GM12892 (cell line): Measurements from ENCODE around the gene LAG3.

Experiments used
- POLR2A ChIP-seq: IDR thresholded peaks from 2 replicates; pipeline ENCODE4 v1.6.1; 2011; ENCODE audit warnings: low read depth, low read length, control low read depth
- POLR2AphosphoS5 ChIP-seq: IDR thresholded peaks from 2 replicates; pipeline ENCODE4 v1.6.1; 2011; ENCODE audit warnings: low read depth, low read length, control low read depth

DNA sequence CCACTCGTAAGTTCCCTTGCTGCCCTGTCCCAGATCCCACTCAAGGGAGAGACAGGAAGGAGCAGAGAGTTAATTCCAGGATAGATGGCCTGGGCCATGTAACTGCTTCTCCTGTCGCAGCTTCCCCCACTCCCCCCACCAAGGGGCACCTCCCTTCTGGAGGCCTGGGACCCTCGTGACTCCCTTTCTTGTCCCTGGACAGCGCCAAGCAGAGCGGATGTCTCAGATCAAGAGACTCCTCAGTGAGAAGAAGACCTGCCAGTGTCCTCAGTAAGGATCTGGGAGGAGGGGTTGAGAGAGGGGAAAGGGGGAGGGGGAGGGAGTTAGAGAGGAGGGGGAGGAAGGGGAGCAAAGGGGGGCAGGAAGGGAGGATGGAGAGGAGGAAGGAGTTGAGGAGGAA lies 46.3 kb downstream of the LAG3 start:
- TF ChIP-seq POLR2AphosphoS5 = no peak
- no peak for TF ChIP-seq POLR2A
